B cell (primary cell): Measurements from ENCODE around the gene NPTN. TPM values are rescaled to one million over a fixed set of nuclear protein-coding genes. Genes with fewer than 3 reads are reported as not detected.

Experiments used
- ATAC-seq: fragments of 200-7000 bp; cut with Tn5 transposase; one replicate; pipeline ENCODE4 v1.10.0; 2021; ENCODE audit warnings: low read depth, mild to moderate bottlenecking, moderate number of reproducible peaks, moderate library complexity
- CTCF ChIA-PET: fragments of 350-600 bp; sonication (Branson Sonifier 250); formaldehyde crosslinking; loops from one replicate; lab custom pipeline; 2021; ENCODE audit warnings: antibody characterized with exemption, inconsistent platforms; lab: Charles Lee
- POLR2A ChIA-PET: fragments of 350-600 bp; sonication (Branson Sonifier 250); formaldehyde crosslinking; loops from one replicate; lab custom pipeline; 2021; ENCODE audit warnings: antibody characterized with exemption; lab: Charles Lee
- DNase-seq: peaks from one replicate; pipeline ENCODE4 v3.0.0; 2013
- H2AFZ ChIP-seq: 2 replicates; pipeline ENCODE4 v1.6.1; 2012; ENCODE audit warnings: mild to moderate bottlenecking, low read depth, low read length; ENCODE audit not compliant: insufficient read depth, poor library complexity, severe bottlenecking
- H3K27ac ChIP-seq, 2 donors: 1 replicate in 1 of 2; 2 replicates in 1 of 2; pipeline ENCODE4 v1.5.1; 2012 to 2013; ENCODE audit warnings: low read length in 2 of 2, mild to moderate bottlenecking in 2 of 2, moderate library complexity in 1 of 2
- H3K27me3 ChIP-seq, 4 experiments: fragments of 200-600 bp in 1 of 4; sonication (generic) in 1 of 4; replicated peaks in 1 of 4; 1 replicate in 2 of 4; 2 replicates in 2 of 4; pipeline versions ENCODE4 v1.6.1 to v1.7.0; 2013 to 2016; ENCODE audit warnings: low read length in 3 of 4, mild to moderate bottlenecking in 2 of 4, mixed read lengths in 1 of 4, moderate library complexity in 1 of 4; ENCODE audit not compliant: insufficient read depth in 4 of 4, control insufficient read depth in 3 of 4; ENCODE audit errors: control extremely low read depth in 1 of 4
- H3K36me3 ChIP-seq, 2 experiments: replicated peaks in 1 of 2; 1 replicate in 1 of 2; 2 replicates in 1 of 2; pipeline versions ENCODE4 v1.6.1 to v1.7.1; 2013; ENCODE audit warnings: low read length in 1 of 2; ENCODE audit not compliant: insufficient read depth in 2 of 2, control insufficient read depth in 1 of 2; ENCODE audit errors: control extremely low read depth in 1 of 2, extremely low read depth in 1 of 2
- H3K4me1 ChIP-seq, 2 donors: fragments of 200-600 bp in 1 of 2; sonication (generic) in 1 of 2; 1 replicate in 1 of 2; 2 replicates in 1 of 2; pipeline versions ENCODE4 v1.5.1 to v1.6.1; 2013 to 2017; ENCODE audit warnings: low read length in 2 of 2; ENCODE audit not compliant: control insufficient read depth in 2 of 2, insufficient read depth in 2 of 2
- H3K4me2 ChIP-seq: replicated peaks from 2 replicates; pipeline ENCODE3; 2012; ENCODE audit warnings: mild to moderate bottlenecking, low read depth, low read length; ENCODE audit not compliant: poor library complexity, severe bottlenecking
- H3K4me3 ChIP-seq, 5 experiments: fragments of 200-600 bp in 1 of 5; sonication (generic) in 1 of 5; 1 replicate in 3 of 5; 2 replicates in 2 of 5; pipeline versions ENCODE4 v1.5.1 to v1.7.0; 2011 to 2016; ENCODE audit warnings: low read length in 4 of 5, mild to moderate bottlenecking in 4 of 5, low read depth in 2 of 5, control low read depth in 1 of 5, moderate library complexity in 1 of 5; ENCODE audit not compliant: insufficient read depth in 1 of 5; ENCODE audit errors: control extremely low read depth in 1 of 5, extremely low read depth in 1 of 5
- H3K79me2 ChIP-seq: fragments of 200-600 bp; sonication (generic); one replicate; pipeline ENCODE4 v1.6.0; 2016; ENCODE audit warnings: low read length; ENCODE audit not compliant: control insufficient read depth, insufficient read depth
- H3K9ac ChIP-seq: fragments of 200-600 bp; sonication (generic); 2 replicates; pipeline ENCODE4 v1.6.1; 2017; ENCODE audit warnings: mild to moderate bottlenecking, low read length, moderate library complexity
- H3K9me3 ChIP-seq, 3 donors: one replicate each; pipeline versions ENCODE4 v1.6.1 to v1.7.1; 2013; ENCODE audit warnings: low read length in 2 of 3; ENCODE audit not compliant: control insufficient read depth in 2 of 3, insufficient read depth in 1 of 3; ENCODE audit errors: control extremely low read depth in 1 of 3
- H4K20me1 ChIP-seq: 2 replicates; pipeline ENCODE4 v1.6.0; 2012; ENCODE audit warnings: mild to moderate bottlenecking, low read length; ENCODE audit not compliant: insufficient read depth, control insufficient read depth, poor library complexity, severe bottlenecking
- H3K27ac Mint-ChIP-seq: one replicate; pipeline ENCODE4 v1.8.0; 2021; ENCODE audit warnings: mixed read lengths
- H3K27me3 Mint-ChIP-seq: one replicate; pipeline ENCODE4 v1.8.0; 2021; ENCODE audit warnings: mixed read lengths
- H3K4me1 Mint-ChIP-seq: one replicate; pipeline ENCODE4 v1.8.0; 2021; ENCODE audit warnings: mixed read lengths
- H3K4me3 Mint-ChIP-seq: one replicate; pipeline ENCODE4 v1.8.0; 2021; ENCODE audit warnings: mixed read lengths
- H3K9me3 Mint-ChIP-seq: one replicate; pipeline ENCODE4 v1.8.0; 2022; ENCODE audit warnings: mixed read lengths; ENCODE audit not compliant: insufficient read depth
- WGBS: methylation state at CpG from one replicate; pipeline ENCODE4 v1.1.5; 2013; ENCODE audit warnings: missing lambda C conversion rate; ENCODE audit not compliant: insufficient coverage; 5-methylcytosine and 5-hydroxymethylcytosine counted together
- intact Hi-C: fragments of 100-400 bp; cut with micrococcal nuclease; formaldehyde crosslinking; loops from one replicate; pipeline ENCODE4 v1.10.0; 2022
- polyA plus RNA-seq: library from polyadenylated mRNA; depleted of rRNA; stranded (reverse); fragments of >200 nt; gene quantifications from 2 replicates; pipeline ENCODE4 v1.2.3, GENCODE V29; 2012
- total RNA-seq, 2 donors: library from RNA; stranded (reverse); fragments of 120-200 nt in 1 of 2; gene quantifications; 1 replicate in 1 of 2; 2 replicates in 1 of 2; pipeline versions ENCODE4 v1.2.3 to v1.2.4, GENCODE V29; 2013 to 2022
- TF ChIP-seq, protein P1 (sequence below): fragments of 200-600 bp; IDR thresholded peaks from one replicate; pipeline ENCODE4 v1.8.0; 2022; ENCODE audit warnings: antibody characterized with exemption, mild to moderate bottlenecking

Gene NPTN
- total and polyA plus RNA-seq, 2 donors (not counting 1 experiment from before 2014, with no cell fraction given): 23.5 to 40.5 TPM

DNA sequence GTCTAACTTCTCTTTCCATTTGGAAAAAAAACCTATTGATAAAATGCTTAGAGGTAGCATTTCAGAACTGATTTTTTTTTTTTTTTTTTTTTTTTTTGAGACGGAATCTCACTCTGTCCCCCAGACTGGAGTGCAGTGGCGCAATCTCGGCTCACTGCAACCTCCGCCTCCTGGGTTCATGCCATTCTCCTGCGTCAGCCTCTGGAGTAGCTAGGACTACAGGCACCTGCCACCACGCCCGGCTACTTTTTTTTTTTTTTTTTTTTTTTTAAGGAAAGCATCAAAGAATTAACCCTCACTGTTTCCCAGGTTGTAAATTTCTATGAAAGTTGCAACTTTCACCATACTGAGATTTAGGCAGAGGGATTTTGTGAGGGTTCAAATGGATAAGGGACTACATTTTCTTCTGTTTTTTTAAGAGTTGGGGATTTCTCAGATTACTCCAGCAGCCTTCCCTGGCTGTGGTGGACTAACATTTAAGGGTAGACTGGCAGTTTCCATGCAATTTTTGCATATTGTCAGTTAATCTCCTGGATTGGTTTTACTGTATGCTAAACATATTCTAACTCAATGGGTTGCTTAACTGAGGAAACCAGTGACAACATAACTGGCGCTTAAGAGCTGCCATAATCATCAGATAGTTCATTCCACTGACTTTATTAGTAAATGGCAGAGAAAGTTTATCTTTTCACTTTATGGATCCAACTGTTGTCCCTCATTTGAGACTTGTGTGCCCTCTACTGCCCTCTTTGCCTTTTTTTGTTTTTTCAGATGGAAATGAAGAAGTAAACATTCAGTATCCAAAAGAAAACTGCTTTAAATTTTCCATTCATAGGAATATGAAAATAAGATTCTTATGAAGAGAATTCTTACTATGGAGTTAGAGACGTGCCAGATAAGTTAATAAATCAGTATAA lies 93.7 kb downstream of the NPTN start:
- Mint-ChIP-seq H3K9me3 (no peaks in the 10 kb centered on the region), H3K27me3 (no peaks in the 10 kb centered on the region), H3K4me3 (no peak overlapping the region), H3K4me1 (no peaks in the 10 kb centered on the region), H3K27ac (no peak overlapping the region)
- CTCF ChIA-PET: no interaction called here
- Histone ChIP-seq H4K20me1 (no peaks in the 10 kb centered on the region), H3K4me3 (no peak overlapping the region), H2AFZ (no peak overlapping the region), H3K9ac (no peak overlapping the region), H3K4me1 (no peaks in the 10 kb centered on the region), H3K4me2 (no peak overlapping the region), H3K79me2 (no peaks in the 10 kb centered on the region), H3K27ac (no peak overlapping the region), H3K9me3 (no peaks in the 10 kb centered on the region), H3K36me3 (no peaks in the 10 kb centered on the region), H3K27me3 (no peaks in the 10 kb centered on the region)
- POLR2A ChIA-PET: no interaction called here
- no CpG with 5 or more reads among the region's 9 CpGs for WGBS
- DNase-seq (no peak), ATAC-seq (no peak)
- TF ChIP-seq, protein P1, sequence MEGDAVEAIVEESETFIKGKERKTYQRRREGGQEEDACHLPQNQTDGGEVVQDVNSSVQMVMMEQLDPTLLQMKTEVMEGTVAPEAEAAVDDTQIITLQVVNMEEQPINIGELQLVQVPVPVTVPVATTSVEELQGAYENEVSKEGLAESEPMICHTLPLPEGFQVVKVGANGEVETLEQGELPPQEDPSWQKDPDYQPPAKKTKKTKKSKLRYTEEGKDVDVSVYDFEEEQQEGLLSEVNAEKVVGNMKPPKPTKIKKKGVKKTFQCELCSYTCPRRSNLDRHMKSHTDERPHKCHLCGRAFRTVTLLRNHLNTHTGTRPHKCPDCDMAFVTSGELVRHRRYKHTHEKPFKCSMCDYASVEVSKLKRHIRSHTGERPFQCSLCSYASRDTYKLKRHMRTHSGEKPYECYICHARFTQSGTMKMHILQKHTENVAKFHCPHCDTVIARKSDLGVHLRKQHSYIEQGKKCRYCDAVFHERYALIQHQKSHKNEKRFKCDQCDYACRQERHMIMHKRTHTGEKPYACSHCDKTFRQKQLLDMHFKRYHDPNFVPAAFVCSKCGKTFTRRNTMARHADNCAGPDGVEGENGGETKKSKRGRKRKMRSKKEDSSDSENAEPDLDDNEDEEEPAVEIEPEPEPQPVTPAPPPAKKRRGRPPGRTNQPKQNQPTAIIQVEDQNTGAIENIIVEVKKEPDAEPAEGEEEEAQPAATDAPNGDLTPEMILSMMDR: no peak
- intact Hi-C loops: no loop called here

- ATAC-seq: no peak
- no peaks in the 10 kb centered on the region for H3K27me3 Mint-ChIP-seq
- ChIA-PET POLR2A (no interaction called here), CTCF (no interaction called here)
- TF ChIP-seq, protein P1: no peak
- no peaks in the 10 kb centered on the region for H3K79me2 ChIP-seq
- H2AFZ ChIP-seq: no peak overlapping the region
- 95% methylated on average over 6 of the region's 10 CpGs for WGBS
- H3K27ac ChIP-seq: no peak overlapping the region
- no peaks in the 10 kb centered on the region for H3K9me3 ChIP-seq
- H3K4me1 Mint-ChIP-seq: no peaks in the 10 kb centered on the region
- no peak overlapping the region for H3K27ac Mint-ChIP-seq
- no peaks in the 10 kb centered on the region for H3K9me3 Mint-ChIP-seq
- no peak for DNase-seq
- H3K9ac ChIP-seq: no peak overlapping the region
- H4K20me1 ChIP-seq: no peaks in the 10 kb centered on the region
- no peak overlapping the region for H3K4me2 ChIP-seq
- no peaks in the 10 kb centered on the region for H3K36me3 ChIP-seq
- intact Hi-C loops: no loop called here
- H3K4me1 ChIP-seq: no peaks in the 10 kb centered on the region
- no peak overlapping the region for H3K4me3 ChIP-seq
- no peaks in the 10 kb centered on the region for H3K27me3 ChIP-seq
- no peak overlapping the region for H3K4me3 Mint-ChIP-seq
These were observed 94.5 kb downstream of the NPTN start for GRCh38 chr15:73538563-73539211.
